ENCODE data around the gene RAD18.

The RAD18 gene, protein sequence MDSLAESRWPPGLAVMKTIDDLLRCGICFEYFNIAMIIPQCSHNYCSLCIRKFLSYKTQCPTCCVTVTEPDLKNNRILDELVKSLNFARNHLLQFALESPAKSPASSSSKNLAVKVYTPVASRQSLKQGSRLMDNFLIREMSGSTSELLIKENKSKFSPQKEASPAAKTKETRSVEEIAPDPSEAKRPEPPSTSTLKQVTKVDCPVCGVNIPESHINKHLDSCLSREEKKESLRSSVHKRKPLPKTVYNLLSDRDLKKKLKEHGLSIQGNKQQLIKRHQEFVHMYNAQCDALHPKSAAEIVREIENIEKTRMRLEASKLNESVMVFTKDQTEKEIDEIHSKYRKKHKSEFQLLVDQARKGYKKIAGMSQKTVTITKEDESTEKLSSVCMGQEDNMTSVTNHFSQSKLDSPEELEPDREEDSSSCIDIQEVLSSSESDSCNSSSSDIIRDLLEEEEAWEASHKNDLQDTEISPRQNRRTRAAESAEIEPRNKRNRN

DNA sequence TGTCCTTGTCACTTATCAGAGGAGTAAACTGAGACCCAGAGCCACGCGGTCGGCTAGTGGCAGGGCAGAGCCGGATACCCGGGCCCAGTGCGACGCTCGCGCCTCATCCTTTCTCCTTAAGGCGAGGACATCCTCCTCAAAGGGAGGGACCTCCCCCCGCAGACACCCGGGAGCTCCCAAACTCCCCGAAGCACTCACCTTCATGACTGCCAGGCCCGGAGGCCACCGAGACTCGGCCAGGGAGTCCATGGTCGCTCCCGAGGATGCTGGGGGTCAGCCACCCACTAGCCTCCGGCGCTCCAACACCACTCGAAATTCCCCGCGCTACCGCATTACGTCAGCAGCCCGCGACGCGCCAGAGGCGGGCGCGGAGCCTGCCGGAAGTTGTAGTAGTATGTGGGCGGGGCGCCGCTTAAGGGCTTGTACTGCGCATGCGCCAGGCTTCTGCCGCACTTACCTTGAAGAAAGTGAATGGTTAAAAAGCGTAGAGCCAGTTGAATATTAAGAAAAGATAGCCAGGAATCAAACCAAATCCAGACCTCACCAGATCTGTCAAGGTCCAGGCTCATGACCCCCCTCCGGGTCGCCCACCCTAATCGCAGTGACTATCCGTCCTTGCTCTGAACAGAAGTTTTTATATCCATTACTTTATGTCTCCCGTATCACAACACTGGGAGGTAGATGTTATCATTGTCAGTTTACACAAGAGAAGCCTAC is at the start of gene RAD18:
TSS of gene RAD18 (minus strand) at position 336 of the 717 bp plus-strand sequence. CDS start at position 249, 87 bp downstream.
- peak; percentile 97 for DNase-seq

DNA sequence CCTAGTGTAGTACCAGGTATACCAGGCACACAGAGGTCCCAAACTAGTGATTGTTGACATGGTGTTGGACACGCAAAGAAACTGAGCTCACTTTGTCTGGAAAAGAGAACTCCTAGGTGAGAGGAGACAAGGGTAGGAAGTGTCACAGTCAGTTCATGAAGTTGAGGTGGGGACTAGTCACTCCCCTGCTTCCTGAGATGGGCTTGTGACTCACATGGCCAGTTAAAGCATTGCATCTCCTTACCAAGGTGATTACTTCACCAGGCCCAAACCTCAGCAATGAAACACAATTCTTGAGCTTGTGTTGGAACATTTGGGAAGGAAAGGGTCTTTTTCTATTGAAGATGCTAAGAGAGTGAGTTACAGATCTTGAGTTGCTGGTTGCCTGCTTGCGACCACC is 49.2 kb upstream of the RAD18 start:
- DNase-seq, result no peak

DNA sequence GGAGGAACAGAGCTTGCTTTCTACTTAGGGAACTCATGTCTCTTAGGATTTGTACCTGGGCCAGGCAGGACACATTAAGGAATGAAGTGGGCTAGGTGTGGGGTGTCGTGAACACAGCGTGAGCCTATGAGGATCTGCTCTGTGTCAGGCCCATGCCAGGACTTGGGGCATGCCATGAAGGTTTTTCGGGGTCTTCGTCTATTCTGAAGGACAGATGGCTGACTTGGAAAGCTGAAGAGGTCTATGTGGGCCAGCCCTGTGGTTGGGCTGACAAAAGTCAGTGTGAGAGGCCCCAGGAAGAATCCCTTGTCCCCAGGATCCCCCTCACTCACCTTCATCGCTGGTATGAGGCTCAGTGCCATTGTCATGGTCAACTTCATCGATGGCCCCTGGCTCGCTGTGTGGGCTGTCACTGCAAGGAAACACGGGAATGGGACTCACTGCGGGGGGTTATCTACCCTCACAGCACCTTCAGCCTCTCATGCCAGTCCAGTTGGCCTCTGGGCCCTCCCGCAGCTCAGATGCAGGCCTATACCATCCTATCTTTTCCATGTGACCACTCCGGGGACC is 46.8 kb upstream of the RAD18 start:
- no peak for DNase-seq

DNA sequence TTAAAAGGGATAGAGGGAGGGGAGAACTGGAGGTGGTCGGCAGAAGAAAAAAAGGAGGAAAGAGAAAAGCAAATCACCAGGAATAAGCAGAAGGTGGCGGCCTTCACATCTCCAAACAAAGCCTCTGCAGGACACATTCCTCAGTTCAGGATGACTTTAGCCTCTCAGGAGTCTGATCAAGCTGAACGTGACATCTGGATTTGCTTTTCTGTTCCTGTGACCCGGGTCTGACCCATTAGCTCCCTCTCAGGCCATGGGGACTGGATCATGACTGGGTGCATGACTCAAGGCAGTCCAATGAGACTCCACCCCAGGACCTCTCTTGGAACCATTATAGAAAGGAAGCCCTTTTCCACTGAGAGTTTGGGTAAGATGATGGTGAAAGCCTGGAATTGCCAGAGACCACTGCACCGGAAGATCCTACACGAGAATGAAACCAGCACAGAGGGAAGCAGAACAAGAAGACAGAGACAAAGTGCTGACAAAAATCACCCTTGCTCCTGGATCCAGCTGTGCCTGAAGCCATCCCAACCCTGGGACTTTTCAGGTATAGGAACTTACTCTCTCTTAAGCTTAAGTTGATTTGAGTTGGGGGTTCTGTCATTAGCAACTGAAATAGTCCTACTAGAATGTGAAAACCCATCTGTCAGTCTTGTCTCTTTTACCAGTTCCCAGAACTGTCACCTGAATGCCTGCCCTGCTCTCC is 45.4 kb upstream of the RAD18 start:
- no peak for DNase-seq

DNA sequence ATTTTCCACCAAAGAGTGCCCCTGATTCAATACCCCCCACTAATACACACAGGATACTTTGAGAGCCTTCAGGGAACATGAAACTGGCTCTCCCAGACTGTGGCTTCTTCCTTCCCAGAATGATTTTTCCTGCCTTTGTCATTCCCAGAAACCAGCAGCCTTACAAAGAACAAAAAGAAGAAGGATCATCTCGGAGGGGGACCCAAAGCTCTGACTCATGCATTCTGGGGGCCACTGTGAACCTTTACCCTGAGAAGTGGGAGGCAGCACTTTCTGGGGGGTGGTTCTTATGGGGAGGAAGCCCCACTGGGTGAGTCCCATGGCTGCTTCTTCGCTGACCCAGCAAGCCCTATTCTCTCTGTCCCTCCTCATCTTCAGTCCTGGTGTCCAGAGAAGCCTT is 44.7 kb upstream of the RAD18 start:
- DNase-seq, result no peak

DNA sequence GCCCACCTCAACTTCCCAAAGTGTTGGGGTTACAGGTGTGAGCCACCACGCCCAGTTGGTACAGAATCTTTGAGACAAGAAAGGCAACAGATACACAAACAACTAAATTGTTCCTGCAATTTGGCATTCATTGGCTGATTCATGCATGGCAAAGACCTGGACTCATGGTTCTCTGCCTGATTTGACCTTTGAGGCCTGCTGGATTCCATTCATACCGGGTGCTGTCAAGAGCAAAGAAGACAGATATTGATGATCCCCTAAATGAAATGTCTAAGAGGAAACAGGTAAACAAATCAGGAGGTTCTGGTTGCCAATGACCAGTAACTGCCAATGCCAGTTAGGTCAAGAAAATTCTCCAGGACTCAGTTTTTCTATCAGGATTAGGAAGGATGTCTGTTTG is 43.9 kb upstream of the RAD18 start:
- DNase-seq, result no peak

DNA sequence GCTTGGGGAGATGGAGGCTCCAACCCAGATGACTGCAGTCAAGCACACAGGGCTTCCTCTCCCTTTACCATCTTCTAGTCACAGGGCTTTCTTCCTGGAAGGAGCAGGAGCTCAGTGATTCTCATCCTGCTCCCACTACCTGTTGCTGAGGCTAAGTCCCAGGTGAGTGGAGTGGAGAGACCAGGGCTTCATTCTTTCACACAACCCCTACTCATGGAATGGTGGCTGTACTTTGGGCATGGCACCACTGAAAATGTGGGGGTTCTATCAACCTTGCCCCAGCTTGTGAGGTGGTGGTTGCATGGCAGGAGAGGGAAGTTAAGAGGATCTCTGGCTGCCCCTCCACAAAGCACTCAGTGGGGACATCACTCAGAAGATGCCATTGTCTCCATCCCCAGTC is 36.8 kb upstream of the RAD18 start:
- no peak for DNase-seq

DNA sequence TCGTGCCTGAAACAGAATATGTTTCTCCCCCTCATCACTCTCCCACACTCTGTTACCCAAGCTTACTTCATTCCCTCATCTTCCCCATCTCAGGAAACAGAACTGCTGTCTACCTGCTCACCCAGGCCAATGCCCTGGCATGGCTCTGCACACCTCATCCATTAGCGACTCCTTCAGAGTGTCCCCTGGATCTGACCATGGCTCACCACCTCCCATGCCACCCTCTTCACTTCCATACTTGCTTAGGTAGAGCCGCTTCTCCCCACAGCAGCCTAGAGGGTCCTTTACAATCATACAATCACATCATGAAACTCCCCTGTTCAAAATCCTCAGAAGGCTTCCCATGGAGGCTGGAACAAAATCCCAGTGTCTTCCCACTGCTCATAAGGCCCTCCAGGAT is 33.9 kb upstream of the RAD18 start:
- no peak for DNase-seq

DNA sequence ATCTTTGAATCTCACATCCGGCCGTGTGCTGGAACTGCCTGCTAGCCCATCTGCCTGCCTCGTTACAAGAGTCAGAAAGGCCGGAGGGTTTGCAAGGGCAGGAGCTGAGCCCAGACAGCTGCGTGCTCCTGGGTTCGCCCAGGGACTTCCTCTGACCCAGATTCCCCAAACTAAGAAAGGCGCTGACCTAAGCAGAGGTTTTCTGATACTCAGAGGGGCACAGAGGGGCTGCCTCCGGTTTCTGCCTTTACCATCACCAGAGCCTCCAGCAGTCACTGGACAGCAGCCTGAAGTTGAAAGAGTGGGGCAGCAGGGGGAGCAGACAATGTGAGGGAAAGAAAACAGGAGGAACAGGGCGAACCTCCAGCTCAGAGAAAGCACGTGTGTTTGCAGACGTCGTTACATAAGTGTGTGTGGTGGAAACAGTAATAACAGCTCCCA is 33.4 kb upstream of the RAD18 start:
- peak; percentile 59 for DNase-seq

DNA sequence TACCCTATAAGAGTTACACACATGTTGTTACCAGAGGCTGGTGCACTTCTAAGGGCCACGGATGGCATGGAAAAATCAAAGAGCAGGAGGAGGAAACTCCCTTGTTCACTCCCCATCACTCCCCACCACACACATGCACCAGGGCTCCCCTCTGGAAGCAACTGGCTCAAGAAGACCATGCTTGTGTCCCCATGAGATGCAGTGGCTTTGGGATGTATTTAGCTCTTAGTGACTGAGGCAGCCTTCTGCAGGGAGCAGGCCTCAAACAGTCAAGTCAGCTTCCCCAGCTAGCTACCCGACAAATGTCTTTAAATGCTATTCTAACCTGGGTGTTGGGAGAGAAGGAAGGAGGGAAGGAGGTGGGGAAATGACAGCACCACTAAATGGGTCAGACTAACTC is 32.9 kb upstream of the RAD18 start:
- no peak for DNase-seq

DNA sequence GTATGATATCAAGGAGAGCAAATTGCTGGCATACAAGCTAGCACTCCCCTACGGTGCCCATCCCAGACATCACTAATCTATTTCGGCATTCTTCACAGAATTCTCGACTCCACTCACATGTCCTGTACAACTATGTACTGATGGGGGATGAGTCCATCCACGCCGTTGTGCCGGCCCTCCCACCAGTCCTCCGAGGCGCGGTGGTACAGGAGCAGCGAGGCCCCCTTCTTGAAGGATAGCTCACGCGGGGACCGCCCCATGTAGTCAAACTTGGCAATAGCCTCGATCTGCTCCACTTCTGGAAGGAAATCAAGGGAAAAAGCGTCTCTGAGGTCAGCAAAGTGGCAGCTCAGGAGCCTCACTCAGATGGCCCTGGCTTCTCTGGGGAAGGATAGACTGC is 31.0 kb upstream of the RAD18 start:
- DNase-seq, result no peak

DNA sequence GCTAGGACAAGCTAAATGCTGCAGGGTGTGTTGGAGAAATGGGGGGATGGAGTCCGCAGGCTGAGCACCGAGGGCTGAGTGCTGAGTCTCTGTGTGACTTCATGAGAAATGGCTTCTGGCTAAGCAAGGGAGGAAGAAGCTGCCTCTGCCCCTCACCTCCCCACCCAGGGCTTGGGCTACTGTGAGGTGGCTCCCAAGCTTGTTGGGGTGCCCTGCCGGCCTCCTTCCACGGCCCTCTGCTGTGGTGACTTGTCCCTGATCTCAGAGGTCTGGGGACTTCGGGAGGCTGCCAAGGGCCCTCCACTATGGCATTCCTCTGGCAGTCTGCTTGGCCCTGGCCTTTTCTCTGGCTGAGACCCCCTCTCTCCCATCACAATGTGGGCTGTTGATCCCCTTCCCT is 30.1 kb upstream of the RAD18 start:
- no peak for DNase-seq

DNA sequence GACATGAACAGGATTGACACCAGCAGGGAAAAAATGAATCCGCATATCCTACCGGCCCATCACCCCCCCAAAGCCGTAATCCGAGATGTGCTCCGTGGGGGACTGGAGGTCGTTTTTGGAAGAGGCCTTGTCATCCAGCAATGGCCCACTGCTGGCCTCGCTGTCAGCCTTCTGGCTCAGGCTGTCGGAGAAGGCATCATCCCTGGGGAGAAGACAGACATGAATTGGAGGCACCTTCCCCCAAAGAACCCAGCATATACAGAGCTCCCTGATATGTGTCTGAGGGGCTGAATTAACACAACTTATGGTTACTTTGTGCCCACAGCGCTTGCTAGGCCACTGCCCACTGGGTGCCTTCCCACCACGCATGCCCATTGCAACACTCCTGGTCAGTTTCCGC is 29.6 kb upstream of the RAD18 start:
- no peak for DNase-seq

DNA sequence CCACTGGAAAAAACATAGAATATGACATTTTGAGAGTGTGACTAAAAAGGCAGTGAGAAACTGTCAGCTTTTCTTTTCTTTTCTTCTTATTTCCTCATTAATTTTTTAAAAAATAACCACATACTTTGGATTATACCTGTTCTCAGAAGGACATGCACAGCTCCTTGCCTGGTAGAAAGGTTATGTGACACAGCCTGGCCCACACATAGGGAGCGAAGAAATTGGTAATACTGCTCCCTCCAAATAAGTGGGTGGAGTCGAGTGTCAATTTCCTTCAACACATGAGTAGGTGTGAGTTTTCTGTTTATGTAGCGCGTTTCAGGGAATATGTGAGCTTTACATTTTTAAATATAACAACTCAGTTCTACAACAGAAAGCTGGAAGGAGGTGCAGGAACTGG is 28.9 kb upstream of the RAD18 start:
- no peak for DNase-seq

DNA sequence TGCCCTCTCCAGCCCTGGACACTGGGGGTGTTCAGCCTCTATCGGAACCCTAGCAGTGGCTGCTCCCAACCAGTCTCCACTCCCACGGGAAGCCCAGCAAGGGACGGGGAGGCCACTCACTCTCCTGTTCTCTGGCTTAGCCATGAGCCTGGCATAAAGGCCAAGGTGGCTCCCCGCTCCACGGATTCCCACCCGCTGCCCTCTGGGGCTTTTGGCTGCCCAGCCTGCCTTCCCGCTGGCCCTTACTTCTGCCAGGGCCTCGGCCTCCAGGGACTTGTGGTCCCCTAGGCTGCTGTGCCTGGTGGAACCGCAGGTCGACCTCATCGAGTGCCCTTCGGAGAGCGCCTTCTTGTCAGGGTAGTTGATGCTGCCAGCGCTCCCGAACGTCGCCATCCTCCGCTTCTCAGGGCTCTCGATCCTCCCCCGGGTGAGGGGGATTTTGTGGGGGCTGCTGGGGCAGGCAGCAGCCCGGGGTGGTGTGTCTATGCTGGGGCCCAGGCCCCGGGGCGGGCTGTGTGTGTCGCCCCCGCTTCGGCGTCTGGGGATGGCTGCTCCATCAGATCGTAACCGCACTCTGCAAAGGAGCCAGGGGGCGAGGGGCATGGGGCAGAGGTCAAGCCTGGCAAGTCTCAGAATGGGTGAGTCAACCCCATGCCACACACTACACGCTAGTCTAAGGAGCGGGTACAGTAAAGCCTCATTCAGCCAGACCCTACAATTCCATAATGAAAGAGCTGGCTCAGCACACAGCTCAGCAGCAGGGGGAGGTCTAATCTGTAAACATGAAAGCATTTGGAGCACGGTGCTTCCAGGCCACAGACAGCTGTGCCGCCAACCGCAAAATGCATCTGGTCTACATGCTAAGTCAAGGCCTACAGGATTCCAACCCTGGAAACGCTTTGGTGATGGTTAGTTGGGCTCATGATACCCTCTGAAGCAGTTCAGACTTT is 27.3 kb upstream of the RAD18 start:
- DNase-seq, result no peak

DNA sequence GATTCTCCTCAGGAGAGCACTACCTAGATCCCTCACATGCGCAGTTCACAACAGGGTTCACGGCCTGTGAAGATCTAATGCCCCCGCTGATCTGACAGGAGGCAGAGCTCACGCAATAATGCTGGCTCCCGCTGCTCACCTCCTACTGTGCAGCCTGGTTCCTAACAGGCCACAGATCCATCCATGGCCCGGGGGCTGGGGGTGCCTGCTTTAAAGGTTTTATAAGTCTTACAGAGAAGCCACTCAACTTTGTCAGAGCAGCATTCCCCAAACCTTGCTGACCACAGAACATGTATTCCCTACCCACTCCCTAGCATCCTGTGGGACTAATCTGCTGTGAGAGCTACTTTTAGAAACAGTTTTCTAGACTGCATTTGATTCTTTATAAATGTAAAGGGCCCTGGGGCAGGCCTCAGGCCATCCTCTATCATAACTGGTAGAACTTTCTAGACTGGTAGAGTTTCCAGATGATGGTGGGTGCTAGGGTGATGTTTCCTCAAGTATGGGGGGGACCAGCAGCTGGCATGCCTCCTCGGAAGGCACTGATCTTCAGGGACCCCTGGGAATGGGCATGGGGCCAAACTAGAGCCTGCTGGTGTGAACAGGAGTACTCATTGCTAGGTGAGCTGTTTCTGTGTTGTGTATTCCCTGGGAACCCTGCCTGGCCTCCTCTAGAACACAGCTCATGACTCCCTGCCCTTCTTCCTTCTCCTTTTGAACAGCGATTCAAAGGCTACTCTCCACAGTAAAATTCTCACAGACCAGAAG is 25.7 kb upstream of the RAD18 start:
- DNase-seq, result peak; percentile 53

DNA sequence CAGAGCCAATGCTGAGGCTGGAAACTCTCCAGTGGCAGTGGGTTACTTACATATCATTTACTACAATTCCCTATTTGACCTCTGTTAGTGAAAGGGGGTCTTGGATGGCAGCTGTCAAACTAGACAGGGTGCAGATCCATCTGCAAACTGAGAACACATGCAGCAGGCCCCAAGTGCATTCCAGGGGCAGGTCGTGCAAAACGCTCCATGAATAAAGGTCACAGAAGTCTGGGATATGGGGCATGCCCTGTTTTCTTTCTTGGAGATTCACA is 25.0 kb upstream of the RAD18 start:
- no peak for DNase-seq

DNA sequence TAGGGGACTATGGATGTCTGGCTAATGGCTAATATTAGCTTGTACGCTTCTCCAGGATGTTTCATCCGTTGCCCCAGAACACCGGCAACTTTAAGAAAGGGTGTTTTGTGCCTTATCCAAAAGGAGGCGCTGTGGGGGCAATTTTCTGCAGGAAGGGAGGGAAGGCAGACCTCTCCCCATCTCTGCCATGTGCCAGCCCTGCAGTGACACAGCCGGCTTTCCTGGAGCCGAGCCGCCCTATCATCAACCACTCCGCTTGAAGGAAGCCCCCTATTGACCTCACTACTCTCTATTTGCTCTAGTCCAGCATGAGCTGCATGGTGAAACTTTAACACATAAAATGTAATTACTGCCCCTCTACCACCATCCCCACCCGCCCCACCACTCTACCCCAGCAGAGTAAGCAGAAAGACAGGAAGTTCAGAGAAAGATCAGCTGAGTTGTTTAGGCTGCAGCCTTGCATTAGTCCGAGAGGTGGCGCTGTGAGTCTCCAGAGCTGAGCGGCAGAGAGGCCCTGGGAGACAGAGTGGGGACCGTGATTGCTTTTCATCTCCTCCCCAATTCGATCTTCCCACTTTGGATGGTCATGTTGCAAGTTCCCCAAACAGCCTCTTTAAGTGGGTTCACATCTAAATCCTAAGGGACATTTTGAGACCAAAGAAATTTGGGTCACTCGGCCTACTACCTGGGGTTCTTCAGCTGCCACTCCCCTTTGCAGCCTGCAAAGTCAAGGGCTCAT is 24.5 kb upstream of the RAD18 start:
- peak; percentile 83 for DNase-seq

DNA sequence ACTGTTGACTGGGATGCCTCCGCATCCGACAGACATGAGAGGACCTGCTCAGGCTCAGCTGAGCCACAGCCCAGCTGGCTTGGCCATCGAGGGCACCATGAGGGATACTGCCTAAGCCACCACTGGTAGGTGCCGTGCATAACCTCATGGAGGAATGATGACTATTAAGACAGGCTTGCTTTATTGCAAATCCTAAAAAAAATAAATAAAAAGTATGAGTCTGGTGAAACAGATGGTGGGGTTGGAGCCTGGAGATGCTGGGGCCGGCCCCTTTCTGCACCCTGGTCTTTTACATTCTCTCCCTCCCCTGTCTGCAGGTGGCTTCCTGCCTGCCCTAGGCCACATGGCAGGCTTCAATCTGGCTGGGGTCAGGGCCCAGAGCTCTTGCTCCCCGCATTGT is 24.0 kb upstream of the RAD18 start:
- DNase-seq, result no peak

DNA sequence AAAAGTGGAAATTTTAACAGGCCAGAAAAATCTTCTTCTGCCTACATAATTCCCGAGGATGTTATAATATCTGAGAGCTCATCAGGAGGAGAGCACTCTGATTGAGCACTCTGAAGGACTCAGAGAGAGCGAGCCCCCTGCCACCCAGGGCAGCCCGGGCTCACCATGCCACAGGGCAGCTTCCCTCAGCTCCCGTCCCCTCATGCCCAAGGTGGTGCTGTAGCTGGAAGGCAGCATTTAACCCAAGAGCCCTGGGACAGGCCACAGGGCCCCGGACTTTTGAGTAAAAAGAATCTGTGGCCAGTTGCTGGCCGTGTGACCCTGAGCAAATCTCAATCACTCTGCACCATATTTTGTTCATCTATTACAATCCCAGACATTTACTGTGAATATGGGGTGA is 23.5 kb upstream of the RAD18 start:
- no peak for DNase-seq

DNA sequence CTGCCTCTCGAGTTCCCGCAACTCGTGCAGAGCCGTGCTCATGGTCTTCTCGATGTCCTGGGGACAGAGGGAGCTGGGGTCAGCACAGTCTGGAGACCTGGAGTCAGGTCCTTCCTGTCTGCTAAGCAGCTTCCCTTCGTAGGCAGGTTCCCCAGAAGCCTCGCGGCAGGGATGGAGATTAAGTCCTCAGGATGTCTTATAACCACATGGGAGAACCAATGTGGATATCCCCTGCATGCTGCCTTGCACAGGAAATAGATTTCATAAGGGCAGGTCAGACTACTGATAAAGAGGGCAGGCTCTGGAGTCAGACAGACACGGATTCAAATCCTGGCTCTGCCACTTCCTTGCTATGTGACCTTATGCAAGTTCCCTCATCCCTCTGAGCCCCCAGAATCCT is 22.6 kb upstream of the RAD18 start:
- no peak for DNase-seq

All from retina (tissue), 1 donor.